GM12878 (cell line): ENCODE measurements around the gene CCSER1. TPM values are rescaled to one million over a fixed set of nuclear protein-coding genes. Genes with fewer than 3 reads are reported as not detected.

Experiments
- ATAC-seq: fragments of 200-7000 bp; cut with Tn5 transposase; 3 replicates; pipeline ENCODE4 v1.9.1; 2020; ENCODE audit warnings: mild to moderate bottlenecking, moderate library complexity
- BruUV-seq: library from RNA; stranded (reverse); fragments of 400-500 nt; replicated peaks from 2 replicates; lab custom pipeline; 2021; lab: Mats Ljungman, UMichigan
- CTCF ChIA-PET: fragments of 300-600 bp; sonication (Branson Sonifier 250); formaldehyde crosslinking; extraction: SDS; loops from one replicate; lab custom pipeline; 2021; ENCODE audit warnings: inconsistent platforms; lab: Yijun Ruan, JAX
- POLR2A ChIA-PET: fragments of 350-600 bp; formaldehyde crosslinking; extraction: SDS; loops from one replicate; lab custom pipeline; 2021; ENCODE audit warnings: inconsistent platforms; lab: Charles Lee
- RAD21 ChIA-PET: fragments of 300-600 bp; sonication (Branson Sonifier 250); formaldehyde crosslinking; loops from one replicate; lab custom pipeline; 2023; ENCODE audit warnings: antibody characterized with exemption; ENCODE audit not compliant: unreplicated experiment; lab: Charles Lee
- SMC1A ChIA-PET: fragments of 300-600 bp; sonication (Branson Sonifier 250); formaldehyde crosslinking; loops from one replicate; lab custom pipeline; 2023; ENCODE audit not compliant: unreplicated experiment, uncharacterized antibody; lab: Charles Lee
- DNase-seq: peaks from one replicate; pipeline ENCODE4 v3.0.0-alpha.2; 2011; ENCODE audit warnings: low read depth, low spot score
- FAIRE-seq: peaks from 3 replicates; lab custom pipeline; 2011; peaks lifted over from hg19 to GRCh38; lab: Jason Lieb, UNC
- H2AFZ ChIP-seq: 2 replicates; pipeline ENCODE4 v1.6.0; 2011; ENCODE audit warnings: low read depth, low read length, control low read depth; ENCODE audit not compliant: control insufficient read depth
- H3K27ac ChIP-seq: 2 replicates; pipeline ENCODE4 v1.5.1; 2011; ENCODE audit warnings: control low read depth; ENCODE audit not compliant: control insufficient read depth, insufficient read depth
- H3K27me3 ChIP-seq, 2 experiments: replicated peaks in 1 of 2; 2 replicates each; pipeline versions ENCODE4 v1.6.0 to v1.6.1; 2011; ENCODE audit warnings: low read length in 1 of 2; ENCODE audit not compliant: control insufficient read depth in 2 of 2, insufficient read depth in 2 of 2
- H3K36me3 ChIP-seq, 2 experiments: 2 replicates each; pipeline ENCODE4 v1.5.1; 2011; ENCODE audit warnings: low read length in 1 of 2; ENCODE audit not compliant: control insufficient read depth in 2 of 2, insufficient read depth in 2 of 2
- H3K4me1 ChIP-seq: 2 replicates; pipeline ENCODE4 v1.6.1; 2011; ENCODE audit warnings: mild to moderate bottlenecking, low read length, moderate library complexity, mixed read lengths; ENCODE audit not compliant: control insufficient read depth, insufficient read depth
- H3K4me2 ChIP-seq: 2 replicates; pipeline ENCODE4 v1.6.0; 2011; ENCODE audit warnings: control low read depth; ENCODE audit not compliant: control insufficient read depth, insufficient read depth
- H3K4me3 ChIP-seq: fragments of 200-600 bp; sonication (generic); 2 replicates; pipeline ENCODE4 v1.5.1; 2016
- H3K79me2 ChIP-seq: 2 replicates; pipeline ENCODE4 v1.6.0; 2011; ENCODE audit warnings: low read length; ENCODE audit not compliant: control insufficient read depth, insufficient read depth
- H3K9ac ChIP-seq: 2 replicates; pipeline ENCODE4 v1.8.0; 2011; ENCODE audit warnings: low read length, control low read depth, mixed read lengths; ENCODE audit not compliant: control insufficient read depth, insufficient read depth
- H3K9me3 ChIP-seq: replicated peaks from 3 replicates; pipeline ENCODE4 v1.5.1; 2011; ENCODE audit warnings: mild to moderate bottlenecking, low read length; ENCODE audit not compliant: control insufficient read depth, insufficient read depth
- H4K20me1 ChIP-seq: 2 replicates; pipeline ENCODE4 v1.6.0; 2011; ENCODE audit not compliant: control insufficient read depth, insufficient read depth
- KLF5 ChIP-seq: fragments of 450-650 bp; IDR thresholded peaks from 2 replicates; pipeline ENCODE4 v1.6.1; 2014; ENCODE audit warnings: mild to moderate bottlenecking; ENCODE audit not compliant: partially characterized antibody
- NFXL1 ChIP-seq: fragments of 450-650 bp; IDR thresholded peaks from 2 replicates; pipeline ENCODE4 v1.6.1; 2017; ENCODE audit warnings: antibody characterized with exemption, mild to moderate bottlenecking, borderline replicate concordance
- POU2F2 ChIP-seq: IDR thresholded peaks from 3 replicates; pipeline ENCODE4 v1.6.1; 2011; ENCODE audit warnings: low read depth, mild to moderate bottlenecking, low read length, borderline replicate concordance
- TCF3 ChIP-seq: IDR thresholded peaks from 2 replicates; pipeline ENCODE4 v1.6.1; 2012; ENCODE audit warnings: low read depth, mild to moderate bottlenecking, low read length, borderline replicate concordance; ENCODE audit not compliant: insufficient read depth
- WGBS: methylation state at CpG from one replicate; pipeline ENCODE4 v1.1.6; 2016; ENCODE audit warnings: low lambda C conversion rate; ENCODE audit not compliant: insufficient replicate concordance, insufficient coverage; ENCODE audit errors: missing lambda C conversion rate; 5-methylcytosine and 5-hydroxymethylcytosine counted together
- in situ Hi-C: fragments of 300-500 bp; cut with MboI; formaldehyde crosslinking; loops from 9 replicates; pipeline ENCODE4 v1.14.3; 2018; ENCODE audit warnings: mixed read lengths
- intact Hi-C: fragments of 100-400 bp; cut with micrococcal nuclease; formaldehyde crosslinking; loops from one replicate; pipeline ENCODE4 v1.14.2; 2022; ENCODE audit not compliant: unreplicated experiment
- polyA plus RNA-seq, 11 experiments: library from polyadenylated mRNA; depleted of rRNA in 4 of 11; unstranded in 6 of 11; stranded (reverse) in 5 of 11; fragments of >200 nt; fragmentation: Nextera tagmentation in 4 of 11; fragmentation: Illumina TruSeq in 1 of 11; extraction: Ambion mirVana in 4 of 11; extraction: Trizol in 1 of 11; gene quantifications; 1 replicate in 1 of 11; 2 replicates in 10 of 11; pipeline versions ENCODE4 v1.2.1 to v1.2.3, GENCODE V29; 2011 to 2016; ENCODE audit warnings: inconsistent platforms in 2 of 11, missing spikeins in 2 of 11, low read depth in 1 of 11
- total RNA-seq, 4 experiments: library from RNA; depleted of rRNA in 3 of 4; stranded (reverse); fragments of >200 nt in 3 of 4; fragmentation: Illumina TruSeq in 1 of 4; extraction: Trizol in 1 of 4; gene quantifications; 2 replicates each; pipeline versions ENCODE4 v1.2.1 to v1.2.3, GENCODE V29; 2013 to 2021

CCSER1 gene
- total and polyA plus RNA-seq, 10 of the 15 experiments (the other 5 are each of a cell fraction or from before 2014, with no cell fraction given) = 0.22 to 2.7 (median 1.0) TPM

DNA sequence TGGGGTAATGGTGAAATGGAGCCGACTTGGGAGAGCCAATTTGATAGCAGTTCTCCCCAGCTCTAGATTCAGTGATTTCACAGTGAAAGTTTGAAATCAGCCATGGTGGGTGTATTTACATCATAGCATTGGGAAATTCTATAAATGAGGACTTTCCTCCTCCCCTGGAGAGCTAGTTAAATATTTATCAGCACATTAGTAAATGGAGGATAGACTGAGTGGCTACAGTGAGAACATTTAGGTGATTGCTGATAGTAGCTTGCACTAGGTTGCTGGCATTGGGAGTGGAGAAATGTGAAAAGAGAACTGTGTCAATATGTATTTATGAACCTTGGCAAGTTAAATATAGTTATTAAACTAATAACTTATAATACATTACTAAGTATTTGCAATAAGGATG, 347.3 kb downstream of the CCSER1 start:
- ChIA-PET RAD21 (no interaction called here), SMC1A (no interaction called here), CTCF (no interaction called here), POLR2A (no interaction called here)
- ATAC-seq = no peak
- Histone ChIP-seq H3K79me2 (no peaks in the 10 kb centered on the region), H3K36me3 (no peaks in the 10 kb centered on the region), H2AFZ (no peak overlapping the region), H3K4me1 (no peaks in the 10 kb centered on the region), H3K27me3 (no peaks in the 10 kb centered on the region), H4K20me1 (no peaks in the 10 kb centered on the region), H3K9ac (no peak overlapping the region), H3K4me3 (no peak overlapping the region), H3K4me2 (no peak overlapping the region), H3K9me3 (no peaks in the 10 kb centered on the region), H3K27ac (no peak overlapping the region)
- BruUV-seq = no TSS peak
- no peak for TF ChIP-seq TCF3
- WGBS = 29% methylated on average over 1 of the region's 1 CpG
- FAIRE-seq = no peak
- DNase-seq = no peak
- in situ Hi-C loops = no loop called here
- intact Hi-C loops = no loop called here

DNA sequence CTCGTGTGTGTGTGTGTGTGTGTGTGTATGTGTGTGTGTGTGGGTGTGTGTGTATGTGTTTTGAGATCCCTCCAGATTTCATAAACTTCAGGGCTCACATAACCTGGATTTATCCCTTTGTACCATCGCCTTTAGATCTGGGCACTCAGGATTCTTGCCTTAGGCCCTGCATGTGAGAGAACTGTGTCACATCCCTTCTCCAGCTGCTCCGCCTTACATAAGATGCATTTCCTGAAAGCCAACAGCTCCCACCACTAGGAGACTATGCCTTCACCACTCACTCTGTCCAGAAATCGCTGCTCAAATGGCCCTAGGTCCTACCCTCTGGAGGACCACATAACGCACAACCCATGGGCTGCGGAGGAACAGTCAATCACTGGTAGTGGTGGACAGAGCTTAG, 348.8 kb downstream of the CCSER1 start:
- FAIRE-seq (no peak), DNase-seq (no peak), ATAC-seq (no peak)
- in situ Hi-C loops (no loop called here), intact Hi-C loops (no loop called here)
- Histone ChIP-seq H3K9ac (no peak overlapping the region), H3K79me2 (no peaks in the 10 kb centered on the region), H3K4me2 (no peak overlapping the region), H3K4me3 (no peak overlapping the region), H3K4me1 (no peaks in the 10 kb centered on the region), H3K9me3 (no peaks in the 10 kb centered on the region), H4K20me1 (no peaks in the 10 kb centered on the region), H3K36me3 (no peaks in the 10 kb centered on the region), H3K27ac (no peak overlapping the region), H3K27me3 (no peaks in the 10 kb centered on the region), H2AFZ (no peak overlapping the region)
- ChIA-PET RAD21 (no interaction called here), SMC1A (no interaction called here), POLR2A (no interaction called here), CTCF (no interaction called here)
- no peak for TF ChIP-seq KLF5
- TF ChIP-seq NFXL1 = no peak
- no peak for TF ChIP-seq POU2F2
- 52% methylated on average over 5 of the region's 6 CpGs for WGBS
- BruUV-seq = no TSS peak
